ENCODE data around the gene ZNF644.
A peak's percentile ranks its signal among the peaks of the same experiment; 100 is the strongest.
"Not testable (repeated sequence)": the region's sequence is repeated elsewhere in the genome, so short reads cannot be mapped to it uniquely, and the experiment has no call there.

ZNF644 gene

GRCh38 chr1:91021686-91022517, at the start of gene ZNF644:
Gene ZNF644, minus strand, starts transcription at chr1:91022035. Its CDS starts 39,682 bp downstream, at chr1:90982353.
- peak; percentile 46 for DNase-seq (ENCODE audit: low read depth, low spot score)

- no peak for DNase-seq (ENCODE audit: low read depth, low spot score)
Observed at GRCh38 chr1:91070298-91070697, 48.5 kb upstream of the ZNF644 start.

GRCh38 chr1:91066538-91066937, 44.7 kb upstream of the ZNF644 start:
- DNase-seq (ENCODE audit: low read depth, low spot score) = no peak

GRCh38 chr1:91065337-91065736, 43.5 kb upstream of the ZNF644 start:
- DNase-seq (ENCODE audit: low read depth, low spot score) = no peak

GRCh38 chr1:91063403-91063802, 41.6 kb upstream of the ZNF644 start:
- DNase-seq (ENCODE audit: low read depth, low spot score) = not testable (repeated sequence)

GRCh38 chr1:91059157-91059556, 37.3 kb upstream of the ZNF644 start:
- no peak for DNase-seq (ENCODE audit: low read depth, low spot score)

- no peak for DNase-seq (ENCODE audit: low read depth, low spot score)
Observed at GRCh38 chr1:91057784-91058183, 35.9 kb upstream of the ZNF644 start.

GRCh38 chr1:91054780-91055481, 33.1 kb upstream of the ZNF644 start:
- no peak for DNase-seq (ENCODE audit: low read depth, low spot score)

- no peak for DNase-seq (ENCODE audit: low read depth, low spot score)
Observed at GRCh38 chr1:91053630-91054029, 31.8 kb upstream of the ZNF644 start.

GRCh38 chr1:91049551-91049950, 27.7 kb upstream of the ZNF644 start:
- DNase-seq (ENCODE audit: low read depth, low spot score) = not testable (repeated sequence)

GRCh38 chr1:91046766-91047165, 24.9 kb upstream of the ZNF644 start:
- no peak for DNase-seq (ENCODE audit: low read depth, low spot score)

- DNase-seq (ENCODE audit: low read depth, low spot score) = no peak
Observed at GRCh38 chr1:91045284-91045683, 23.4 kb upstream of the ZNF644 start.

- not testable (repeated sequence) for DNase-seq (ENCODE audit: low read depth, low spot score)
Observed at GRCh38 chr1:91044776-91045175, 22.9 kb upstream of the ZNF644 start.

GRCh38 chr1:91042372-91042771, 20.5 kb upstream of the ZNF644 start:
- not testable (repeated sequence) for DNase-seq (ENCODE audit: low read depth, low spot score)

GRCh38 chr1:91038582-91038981, 16.7 kb upstream of the ZNF644 start:
- no peak for DNase-seq (ENCODE audit: low read depth, low spot score)

GRCh38 chr1:91036894-91037829, 15.3 kb upstream of the ZNF644 start:
- DNase-seq (ENCODE audit: low read depth, low spot score) = no peak

- DNase-seq (ENCODE audit: low read depth, low spot score) = no peak
Observed at GRCh38 chr1:91032349-91032748, 10.5 kb upstream of the ZNF644 start.

- DNase-seq (ENCODE audit: low read depth, low spot score) = no peak
Observed at GRCh38 chr1:91031081-91031480, 9.2 kb upstream of the ZNF644 start.

- no peak for DNase-seq (ENCODE audit: low read depth, low spot score)
Observed at GRCh38 chr1:91026777-91027176, 4.9 kb upstream of the ZNF644 start.

GRCh38 chr1:91026320-91026719, 4.5 kb upstream of the ZNF644 start:
- DNase-seq (ENCODE audit: low read depth, low spot score) = no peak

GRCh38 chr1:91024481-91025119, 2.8 kb upstream of the ZNF644 start:
- DNase-seq (ENCODE audit: low read depth, low spot score) = no peak

Measured in smooth muscle cell of the brain vasculature (primary cell).